ENCODE results near the gene LCN12. TPM values are rescaled to one million over a fixed set of nuclear protein-coding genes. Genes with fewer than 3 reads are reported as not detected.

The LCN12 gene
- total RNA-seq, 1 donor from 2014 or later, result 2.1 TPM

GRCh38 chr9:136944212-136944518 lies 7.9 kb upstream of the LCN12 start:
- no peaks in the 10 kb centered on the region for H3K27me3 Mint-ChIP-seq (ENCODE audit: low read depth)
- no peak overlapping the region for H3K27ac Mint-ChIP-seq
- intact Hi-C loops (cut with micrococcal nuclease), result loop anchor here (1.0 to 2.0 kb wide), 4 partner anchors 41 to 101 kb away; partner anchors contain the start of genes PHPT1 and TRAF2
- H3K9me3 Mint-ChIP-seq, result no peaks in the 10 kb centered on the region
- peaks cover 26% of the 10 kb centered on the region for H3K36me3 Mint-ChIP-seq (ENCODE audit: low read depth)
- no peak for DNase-seq (ENCODE audit: low spot score)
- H3K4me1 Mint-ChIP-seq (ENCODE audit: low read depth), result peaks cover 3% of the 10 kb centered on the region
- peak overlapping the region; percentile 79 for H3K4me3 Mint-ChIP-seq (ENCODE audit: low read depth)

GRCh38 chr9:136944519-136945332 lies 7.3 kb upstream of the LCN12 start, which contains the start of the genes C8G and FBXW5:
Gene C8G, plus strand, starts transcription at chr9:136945243. Its CDS starts 78 bp downstream, at chr9:136945321.
Gene FBXW5, minus strand, starts transcription at chr9:136944738. Its CDS starts 655 bp downstream, at chr9:136944083.
- no peaks in the 10 kb centered on the region for H3K9me3 Mint-ChIP-seq
- peak within 1 kb of the TSS; percentile 82 for H3K27ac Mint-ChIP-seq
- H3K36me3 Mint-ChIP-seq (ENCODE audit: low read depth), result peaks cover 21% of the 10 kb centered on the region
- no peaks in the 10 kb centered on the region for H3K27me3 Mint-ChIP-seq (ENCODE audit: low read depth)
- intact Hi-C loops (cut with micrococcal nuclease), result loop anchor here (1.0 to 2.0 kb wide), 4 partner anchors 42 to 101 kb away; partner anchors contain the start of genes PHPT1 and TRAF2
- peak; percentile 95 for DNase-seq (ENCODE audit: low spot score)
- H3K4me3 Mint-ChIP-seq (ENCODE audit: low read depth), result peak within 1 kb of the TSS; percentile 79
- peaks cover 3% of the 10 kb centered on the region for H3K4me1 Mint-ChIP-seq (ENCODE audit: low read depth)

GRCh38 chr9:136945333-136946227 lies 6.5 kb upstream of the LCN12 start:
- intact Hi-C loops (cut with micrococcal nuclease), result loop anchor here (2.0 kb wide), 3 partner anchors 43 to 97 kb away; partner anchors contain the start of genes PHPT1 and TRAF2
- Mint-ChIP-seq H3K27ac (no peak overlapping the region), H3K4me1 (ENCODE audit: low read depth) (peaks cover 3% of the 10 kb centered on the region), H3K4me3 (ENCODE audit: low read depth) (peak overlapping the region; percentile 54), H3K9me3 (no peaks in the 10 kb centered on the region), H3K27me3 (ENCODE audit: low read depth) (no peaks in the 10 kb centered on the region), H3K36me3 (ENCODE audit: low read depth) (peaks cover 20% of the 10 kb centered on the region)
- DNase-seq (ENCODE audit: low spot score), result no peak

GRCh38 chr9:136946228-136947027 lies 5.6 kb upstream of the LCN12 start:
- intact Hi-C loops (cut with micrococcal nuclease), result no loop called here
- H3K36me3 Mint-ChIP-seq (ENCODE audit: low read depth), result peaks cover 12% of the 10 kb centered on the region
- no peak for DNase-seq (ENCODE audit: low spot score)
- H3K4me3 Mint-ChIP-seq (ENCODE audit: low read depth), result no peak overlapping the region
- no peaks in the 10 kb centered on the region for H3K9me3 Mint-ChIP-seq
- peaks cover 3% of the 10 kb centered on the region for H3K4me1 Mint-ChIP-seq (ENCODE audit: low read depth)
- H3K27ac Mint-ChIP-seq, result no peak overlapping the region
- H3K27me3 Mint-ChIP-seq (ENCODE audit: low read depth), result no peaks in the 10 kb centered on the region

- H3K9me3 Mint-ChIP-seq, result no peaks in the 10 kb centered on the region
- intact Hi-C loops (cut with micrococcal nuclease), result no loop called here
- no peak for DNase-seq (ENCODE audit: low spot score)
Measured at GRCh38 chr9:136947028-136947891, 4.8 kb upstream of the LCN12 start.

GRCh38 chr9:136947955-136948510 lies 4.0 kb upstream of the LCN12 start:
- no peak overlapping the region for H3K27ac Mint-ChIP-seq

More at GRCh38 chr9:136947028-136947891, 4.8 kb upstream of the LCN12 start:
- Mint-ChIP-seq H3K36me3 (ENCODE audit: low read depth) (peaks cover 7% of the 10 kb centered on the region), H3K27me3 (ENCODE audit: low read depth) (no peaks in the 10 kb centered on the region), H3K27ac (no peak overlapping the region), H3K4me1 (ENCODE audit: low read depth) (peaks cover 3% of the 10 kb centered on the region), H3K4me3 (ENCODE audit: low read depth) (no peak overlapping the region)

GRCh38 chr9:136949239-136949816 lies 2.7 kb upstream of the LCN12 start:
- Mint-ChIP-seq H3K27ac (peak overlapping the region; percentile 71), H3K36me3 (ENCODE audit: low read depth) (no peaks in the 10 kb centered on the region), H3K4me1 (ENCODE audit: low read depth) (peaks cover 3% of the 10 kb centered on the region), H3K4me3 (ENCODE audit: low read depth) (peak overlapping the region; percentile 81), H3K9me3 (no peaks in the 10 kb centered on the region), H3K27me3 (ENCODE audit: low read depth) (no peaks in the 10 kb centered on the region)
- intact Hi-C loops (cut with micrococcal nuclease), result no loop called here
- DNase-seq (ENCODE audit: low spot score), result no peak

More at GRCh38 chr9:136947955-136948510, 4.0 kb upstream of the LCN12 start:
- peaks cover 3% of the 10 kb centered on the region for H3K36me3 Mint-ChIP-seq (ENCODE audit: low read depth)
- intact Hi-C loops (cut with micrococcal nuclease), result no loop called here
- no peaks in the 10 kb centered on the region for H3K9me3 Mint-ChIP-seq
- no peaks in the 10 kb centered on the region for H3K27me3 Mint-ChIP-seq (ENCODE audit: low read depth)
- peak overlapping the region; percentile 63 for H3K4me3 Mint-ChIP-seq (ENCODE audit: low read depth)
- peaks cover 3% of the 10 kb centered on the region for H3K4me1 Mint-ChIP-seq (ENCODE audit: low read depth)
- DNase-seq (ENCODE audit: low spot score), result no peak

GRCh38 chr9:136949817-136950655 lies 2.0 kb upstream of the LCN12 start:
- Mint-ChIP-seq H3K36me3 (ENCODE audit: low read depth) (no peaks in the 10 kb centered on the region), H3K27me3 (ENCODE audit: low read depth) (no peaks in the 10 kb centered on the region), H3K27ac (peak overlapping the region; percentile 87), H3K4me1 (ENCODE audit: low read depth) (no peaks in the 10 kb centered on the region), H3K4me3 (ENCODE audit: low read depth) (peak overlapping the region; percentile 81), H3K9me3 (no peaks in the 10 kb centered on the region)
- DNase-seq (ENCODE audit: low spot score), result peak; percentile 94
- intact Hi-C loops (cut with micrococcal nuclease), result loop anchor here (2.0 to 10.0 kb wide), 2 partner anchors 43 to 85 kb away; partner anchors contain the start of genes FUT7 and PAXX

GRCh38 chr9:136950656-136951276 lies 1.3 kb upstream of the LCN12 start:
- Mint-ChIP-seq H3K27ac (peak overlapping the region; percentile 87), H3K27me3 (ENCODE audit: low read depth) (no peaks in the 10 kb centered on the region), H3K9me3 (no peaks in the 10 kb centered on the region), H3K4me1 (ENCODE audit: low read depth) (no peaks in the 10 kb centered on the region), H3K4me3 (ENCODE audit: low read depth) (peak overlapping the region; percentile 80), H3K36me3 (ENCODE audit: low read depth) (no peaks in the 10 kb centered on the region)
- DNase-seq (ENCODE audit: low spot score), result no peak
- intact Hi-C loops (cut with micrococcal nuclease), result loop anchor here (2.0 to 10.0 kb wide), 2 partner anchors 42 to 84 kb away; partner anchors contain the start of genes FUT7 and PAXX

GRCh38 chr9:136952321-136952850 lies 313 bp downstream of the LCN12 start:
- H3K4me1 Mint-ChIP-seq (ENCODE audit: low read depth), result no peaks in the 10 kb centered on the region
- H3K27ac Mint-ChIP-seq, result no peak overlapping the region
- no peaks in the 10 kb centered on the region for H3K36me3 Mint-ChIP-seq (ENCODE audit: low read depth)
- peaks cover 9% of the 10 kb centered on the region for H3K9me3 Mint-ChIP-seq
- no peaks in the 10 kb centered on the region for H3K27me3 Mint-ChIP-seq (ENCODE audit: low read depth)
- no peak overlapping the region for H3K4me3 Mint-ChIP-seq (ENCODE audit: low read depth)
- intact Hi-C loops (cut with micrococcal nuclease), result loop anchor here (10.0 kb wide), 1 partner anchor 82 kb away; the partner anchor contains the start of gene FUT7
- DNase-seq (ENCODE audit: low spot score), result no peak

Data from activated T-helper 2 cell treated with anti-CD3 and anti-CD28 coated beads, Interferon-gamma antibody, Interleukin-2, Interleukin-4, amounts not matched to agents 10 μg/mL and 5 μg/mL and 100 μg/mL, durations not matched to agents 14 hours and 24 hours and 36 hours (primary cell).